ENCODE measurements around the gene CRYGN.

GRCh38 chr7:151483711-151483983, 43.7 kb upstream of the CRYGN start:
- no peak for TF ChIP-seq POLR2AphosphoS5 (IDR thresholded peaks at IDR 0.05; ENCODE audit: low read depth, low read length)
- TF ChIP-seq TAF1 (IDR thresholded peaks at IDR 0.05; ENCODE audit: borderline replicate concordance, insufficient read depth, low read length) = no peak
- TF ChIP-seq REST (IDR thresholded peaks at IDR 0.05; ENCODE audit: insufficient read depth in 1 of 2, low read depth in 2 of 2, low read length in 2 of 2) = no peak
